Right lung (tissue), 5 donors: ENCODE measurements around the gene TFB1M. TPM values are rescaled to one million over a fixed set of nuclear protein-coding genes. Genes with fewer than 3 reads are reported as not detected.
"Not testable (repeated sequence)": the region's sequence is repeated elsewhere in the genome, so short reads cannot be mapped to it uniquely, and the experiment has no call there.

ENCODE experiments used
- DNase-seq, 2 donors: peaks; one replicate each; pipeline ENCODE4 v3.0.0-alpha.2; 2013
- polyA plus RNA-seq, 5 donors: library from polyadenylated mRNA; unstranded; fragments of 120-200 nt; gene quantifications; one replicate each; pipeline versions ENCODE4 v1.2.1 to v1.2.3, GENCODE V29; 2013; ENCODE audit warnings: inconsistent platforms in 1 of 5, low replicate concordance in 1 of 5; ENCODE audit not compliant: insufficient read length in 5 of 5, insufficient read depth in 1 of 5

Gene TFB1M
- polyA plus RNA-seq, 5 donors, result 18.2 to 28.0 (median 25.7) TPM

GRCh38 chr6:155330922-155331321 lies 16.6 kb upstream of the TFB1M start:
- no peak for DNase-seq

- no peak for DNase-seq
These were observed 15.9 kb upstream of the TFB1M start for GRCh38 chr6:155330133-155330734.

GRCh38 chr6:155329460-155330132 lies 15.3 kb upstream of the TFB1M start:
- DNase-seq, result no peak

- DNase-seq, result peak; percentile 47 to 60
These were observed 14.5 kb upstream of the TFB1M start for GRCh38 chr6:155328539-155329459.

GRCh38 chr6:155328074-155328538 lies 13.8 kb upstream of the TFB1M start:
- DNase-seq, result no peak

- peak; percentile 65 to 80 for DNase-seq
These were observed 13.2 kb upstream of the TFB1M start for GRCh38 chr6:155327326-155328073.

GRCh38 chr6:155325700-155326516 lies 11.6 kb upstream of the TFB1M start:
- no peak for DNase-seq

GRCh38 chr6:155324993-155325392 lies 10.7 kb upstream of the TFB1M start:
- DNase-seq, result no peak

- no peak for DNase-seq
These were observed 9.9 kb upstream of the TFB1M start for GRCh38 chr6:155324172-155324571.

- DNase-seq, result no peak
These were observed 5.6 kb upstream of the TFB1M start for GRCh38 chr6:155319902-155320301.

- no peak for DNase-seq
These were observed 2.9 kb upstream of the TFB1M start for GRCh38 chr6:155317186-155317585.

- DNase-seq, result no peak
These were observed 2.1 kb upstream of the TFB1M start for GRCh38 chr6:155316419-155316818.

- no peak for DNase-seq
These were observed 1.2 kb upstream of the TFB1M start for GRCh38 chr6:155315516-155315871.

- DNase-seq, result no peak
These were observed 660 bp upstream of the TFB1M start for GRCh38 chr6:155314773-155315515.

GRCh38 chr6:155313602-155314091 lies 637 bp downstream of the TFB1M start:
- no peak for DNase-seq

- not testable (repeated sequence) for DNase-seq
These were observed 1.3 kb downstream of the TFB1M start for GRCh38 chr6:155312950-155313349.

- no peak for DNase-seq
These were observed 2.7 kb downstream of the TFB1M start for GRCh38 chr6:155311583-155311982.

GRCh38 chr6:155311086-155311485 lies 3.2 kb downstream of the TFB1M start:
- DNase-seq, result no peak

- DNase-seq, result no peak
These were observed 3.7 kb downstream of the TFB1M start for GRCh38 chr6:155310596-155310995.

- no peak for DNase-seq
These were observed 5.1 kb downstream of the TFB1M start for GRCh38 chr6:155309150-155309549.
